A549 (cell line): ENCODE measurements around the gene OR52E5. TPM values are rescaled to one million over a fixed set of nuclear protein-coding genes. Genes with fewer than 3 reads are reported as not detected.
A peak's percentile ranks its signal among the peaks of the same experiment; 100 is the strongest.

Experiments used
- ATAC-seq, 2 experiments: fragments of 200-7000 bp in 1 of 2; fragments of >200 bp in 1 of 2; cut with Nextera tagmentation in 1 of 2; cut with Tn5 transposase in 1 of 2; 3 replicates each; pipeline versions ENCODE4 v1.8.0 to v1.9.1; 2018 to 2020; ENCODE audit warnings: mild to moderate bottlenecking in 1 of 2, moderate library complexity in 1 of 2
- CTCF ChIA-PET: fragments of 300-600 bp; sonication (Branson Sonifier 250); formaldehyde crosslinking; extraction: SDS; loops from one replicate; lab custom pipeline; 2021; ENCODE audit warnings: antibody characterized with exemption, inconsistent platforms; lab: Yijun Ruan, JAX
- POLR2A ChIA-PET: fragments of 350-600 bp; formaldehyde crosslinking; extraction: SDS; loops from one replicate; lab custom pipeline; 2021; ENCODE audit warnings: antibody characterized with exemption, inconsistent platforms; lab: Yijun Ruan, JAX
- DNase-seq, 2 experiments: peaks; one replicate each; pipeline versions ENCODE4 v3.0.0 to v3.0.0-alpha.2; 2011 to 2016; ENCODE audit warnings: low read depth in 1 of 2, low spot score in 1 of 2
- FAIRE-seq: peaks from 2 replicates; lab custom pipeline; 2011; peaks lifted over from hg19 to GRCh38; lab: Jason Lieb, UNC
- H3K27ac ChIP-seq, 2 experiments: fragments of >200 bp; sonication (Bioruptor Twin); formaldehyde crosslinking; 3 replicates each; pipeline ENCODE4 v1.5.1; 2016 to 2017
- H3K4me1 ChIP-seq: fragments of >200 bp; sonication (Bioruptor Twin); formaldehyde crosslinking; 3 replicates; pipeline ENCODE4 v1.6.1; 2016
- H3K4me2 ChIP-seq: fragments of >200 bp; sonication (Bioruptor Twin); formaldehyde crosslinking; 3 replicates; pipeline ENCODE4 v1.6.1; 2016
- H3K4me3 ChIP-seq: fragments of >200 bp; sonication (Bioruptor Twin); formaldehyde crosslinking; 3 replicates; pipeline ENCODE4 v1.5.1; 2016
- H3K9me3 ChIP-seq: fragments of >200 bp; sonication (Bioruptor Twin); formaldehyde crosslinking; 3 replicates; pipeline ENCODE4 v1.6.1; 2016
- CBX2 ChIP-seq: fragments of 200-600 bp; sonication (generic); IDR thresholded peaks from 2 replicates; pipeline ENCODE4 v1.6.1; 2016; ENCODE audit warnings: low read depth, mild to moderate bottlenecking, borderline replicate concordance
- EP300 ChIP-seq, 2 experiments: fragments of >200 bp; sonication (Bioruptor Twin); formaldehyde crosslinking; IDR thresholded peaks; 2 replicates in 1 of 2; 3 replicates in 1 of 2; pipeline ENCODE4 v1.6.1; 2016 to 2017
- ESRRA ChIP-seq: fragments of 150-350 bp; IDR thresholded peaks from 2 replicates; pipeline ENCODE4 v1.6.1; 2014; ENCODE audit warnings: mild to moderate bottlenecking, low read length, borderline replicate concordance
- FOSB ChIP-seq: fragments of 250-450 bp; sonication (Bioruptor Pico); IDR thresholded peaks from 2 replicates; pipeline ENCODE4 v1.5.0; 2020; ENCODE audit warnings: mild to moderate bottlenecking, moderate library complexity
- FOSL2 ChIP-seq, 2 experiments: fragments of 450-650 bp in 1 of 2; fragments of >200 bp in 1 of 2; sonication (Bioruptor Twin) in 1 of 2; formaldehyde crosslinking; IDR thresholded peaks; 2 replicates each; pipeline versions ENCODE4 v1.5.0 to v1.6.1; 2016 to 2020; ENCODE audit warnings: mild to moderate bottlenecking in 1 of 2, moderate library complexity in 1 of 2
- HDAC2 ChIP-seq: fragments of 200-600 bp; sonication (generic); IDR thresholded peaks from 2 replicates; pipeline ENCODE4 v1.6.1; 2016
- HEYL ChIP-seq: fragments of 250-450 bp; sonication (Bioruptor Pico); IDR thresholded peaks from 2 replicates; pipeline ENCODE4 v1.8.0; 2021; ENCODE audit warnings: mild to moderate bottlenecking, moderate library complexity
- HOXA7 ChIP-seq: fragments of 250-450 bp; sonication (Bioruptor Pico); IDR thresholded peaks from 2 replicates; pipeline ENCODE4 v1.5.0; 2020; ENCODE audit warnings: mild to moderate bottlenecking, moderate library complexity
- HOXB13 ChIP-seq: fragments of 250-450 bp; sonication (Bioruptor Pico); IDR thresholded peaks from 2 replicates; pipeline ENCODE4 v1.5.0; 2020; ENCODE audit warnings: low read depth, mild to moderate bottlenecking, moderate library complexity
- JUN ChIP-seq, 2 experiments: fragments of >200 bp; sonication (Bioruptor Twin); formaldehyde crosslinking; IDR thresholded peaks; 2 replicates in 1 of 2; 3 replicates in 1 of 2; pipeline ENCODE4 v1.6.1; 2016 to 2017
- MAFK ChIP-seq: fragments of 450-650 bp; IDR thresholded peaks from 2 replicates; pipeline ENCODE4 v1.6.1; 2014; ENCODE audit not compliant: partially characterized antibody
- NR3C1 ChIP-seq: fragments of >200 bp; sonication (Bioruptor Twin); formaldehyde crosslinking; IDR thresholded peaks from 3 replicates; pipeline ENCODE4 v1.6.1; 2017
- PHF8 ChIP-seq: fragments of 200-600 bp; sonication (generic); IDR thresholded peaks from 2 replicates; pipeline ENCODE4 v1.6.1; 2016; ENCODE audit warnings: low read depth, mild to moderate bottlenecking, antibody characterized with exemption, moderate library complexity, borderline replicate concordance
- POLR2A ChIP-seq: IDR thresholded peaks from 2 replicates; pipeline ENCODE4 v1.6.1; 2012; ENCODE audit warnings: mild to moderate bottlenecking, low read length
- RARB ChIP-seq: fragments of 250-450 bp; sonication (Bioruptor Pico); IDR thresholded peaks from 2 replicates; pipeline ENCODE4 v1.8.0; 2021; ENCODE audit warnings: mild to moderate bottlenecking, moderate library complexity
- RCOR1 ChIP-seq: fragments of 150-350 bp; IDR thresholded peaks from 2 replicates; pipeline ENCODE4 v1.6.1; 2014; ENCODE audit warnings: antibody characterized with exemption, low read length, low read depth
- RNF2 ChIP-seq: fragments of 200-600 bp; sonication (generic); IDR thresholded peaks from 2 replicates; pipeline ENCODE4 v1.6.1; 2016; ENCODE audit warnings: low read depth, mild to moderate bottlenecking, antibody characterized with exemption, moderate library complexity, borderline replicate concordance
- SMC3 ChIP-seq: fragments of >200 bp; sonication (Bioruptor Twin); formaldehyde crosslinking; IDR thresholded peaks from 3 replicates; pipeline ENCODE4 v1.6.1; 2018; ENCODE audit warnings: inconsistent platforms
- TP53 ChIP-seq: fragments of 250-450 bp; sonication (Bioruptor Pico); IDR thresholded peaks from 2 replicates; pipeline ENCODE4 v1.5.0; 2021; ENCODE audit warnings: mild to moderate bottlenecking, moderate library complexity
- ZFP36 ChIP-seq: fragments of 450-650 bp; IDR thresholded peaks from 2 replicates; pipeline ENCODE4 v1.6.1; 2014; ENCODE audit warnings: borderline replicate concordance; ENCODE audit not compliant: partially characterized antibody
- WGBS: methylation state at CpG from one replicate; pipeline ENCODE4 v1.1.6; 2017; ENCODE audit errors: missing lambda C conversion rate; 5-methylcytosine and 5-hydroxymethylcytosine counted together
- polyA plus RNA-seq, 4 experiments: library from polyadenylated mRNA; depleted of rRNA in 3 of 4; stranded (reverse); fragments of >200 nt; fragmentation: RNase III in 1 of 4; extraction: RNeasy Plus Mini Kit Qiagen cat#74134 plus additional on column Dnase treatment in 1 of 4; gene quantifications; 2 replicates in 3 of 4; 3 replicates in 1 of 4; pipeline ENCODE4 v1.2.3, GENCODE V29; 2011 to 2017
- TF ChIP-seq, protein P1 (sequence below): IDR thresholded peaks from 2 replicates; pipeline ENCODE4 v1.6.1; 2012; ENCODE audit warnings: low read depth, borderline replicate concordance
- TF ChIP-seq, protein P2 (sequence below): fragments of 250-450 bp; sonication (Bioruptor Pico); IDR thresholded peaks from 2 replicates; pipeline ENCODE4 v1.5.0; 2020; ENCODE audit warnings: low read depth, mild to moderate bottlenecking, moderate library complexity
- TF ChIP-seq, protein P3 (sequence below): fragments of 150-350 bp; IDR thresholded peaks from 2 replicates; pipeline ENCODE4 v1.6.1; 2014; ENCODE audit warnings: low read depth, mild to moderate bottlenecking, low read length
- TF ChIP-seq, protein P4 (sequence below): fragments of 450-650 bp; IDR thresholded peaks from 2 replicates; pipeline ENCODE4 v1.6.1; 2014; ENCODE audit warnings: antibody characterized with exemption

The OR52E5 gene
- polyA plus RNA-seq, 2 of the 4 experiments (the other 2 are of a cell fraction), result not detected

DNA sequence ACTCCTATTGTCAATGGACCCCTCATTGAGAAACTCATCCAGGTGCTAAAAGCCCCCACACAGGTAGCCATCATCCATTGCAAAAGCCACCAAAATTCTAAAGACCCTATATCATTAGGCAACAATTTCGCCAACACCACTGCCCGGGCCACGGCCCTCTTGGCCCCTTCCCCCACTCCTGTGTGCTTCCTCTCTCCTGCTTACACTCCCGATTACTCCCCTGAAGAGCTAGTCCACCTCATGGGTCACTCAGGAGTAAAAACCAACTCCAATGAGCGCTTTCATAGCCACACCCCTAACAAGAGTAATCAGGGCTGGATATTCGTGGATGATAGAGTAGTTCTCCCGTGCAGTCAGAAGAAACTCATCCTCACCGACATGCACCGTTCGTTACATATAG is 40.1 kb downstream of the OR52E5 start:
- CTCF ChIA-PET, result no interaction called here

DNA sequence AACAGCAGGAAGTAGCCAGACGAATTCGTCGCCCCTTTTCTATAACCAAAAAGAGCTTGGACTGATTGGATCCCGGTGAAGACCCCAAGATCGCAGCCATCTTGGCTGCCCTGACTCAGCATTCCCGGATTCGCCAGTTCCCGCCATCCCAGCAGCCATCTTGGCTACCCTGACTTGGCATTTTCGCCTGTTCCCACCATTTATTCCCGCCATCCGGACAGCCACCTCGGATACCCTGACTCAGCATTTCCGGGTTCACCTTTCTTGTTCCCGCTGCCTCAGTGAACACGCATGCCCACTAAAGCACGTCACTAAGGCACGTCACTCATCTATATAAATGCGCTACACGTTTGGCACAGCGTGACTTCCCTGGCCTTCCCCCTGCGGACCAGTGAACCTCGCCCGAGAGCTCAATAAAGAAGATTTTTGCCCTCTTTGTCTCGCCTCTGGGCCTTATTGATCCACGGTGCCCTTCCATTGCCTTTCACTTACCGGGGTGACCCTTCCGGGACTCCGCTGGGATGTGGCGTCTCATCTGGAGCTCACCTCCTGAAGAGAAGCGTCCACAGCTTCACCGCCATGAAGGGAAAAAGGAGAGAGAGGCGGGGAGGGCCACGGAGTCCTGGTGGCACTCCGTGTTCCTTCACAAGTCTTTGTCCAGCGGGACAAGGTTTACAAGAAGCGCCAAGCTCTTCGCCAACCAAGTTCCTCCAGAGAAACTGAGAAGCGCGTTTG is 45.0 kb downstream of the OR52E5 start:
- FAIRE-seq, result no peak
- TF ChIP-seq MAFK (peak; percentile 75), TP53 (CRISPR knock-in tag) (no peak)
- 67% methylated on average over 39 of the region's 39 CpGs for WGBS
- no peak overlapping the region for H3K4me3 ChIP-seq
- ATAC-seq, result no peak
- H3K27ac ChIP-seq, result no peak overlapping the region
- H3K9me3 ChIP-seq, result peaks cover 1% of the 10 kb centered on the region; the same call in 1 of the 3 replicates
- POLR2A ChIA-PET, result no interaction called here
- CTCF ChIA-PET, result no interaction called here
- no peak overlapping the region for H3K4me2 ChIP-seq
- DNase-seq, result no peak
- no peaks in the 10 kb centered on the region for H3K4me1 ChIP-seq

More for the DNA sequence above, 40.1 kb downstream of the OR52E5 start:
- no peak for ATAC-seq
- WGBS, result 41% methylated on average over 10 of the region's 10 CpGs
- DNase-seq, result no peak
- peaks cover 5% of the 10 kb centered on the region; the same call in 1 of the 3 replicates for H3K9me3 ChIP-seq
- no peaks in the 10 kb centered on the region for H3K4me1 ChIP-seq
- no peak overlapping the region for H3K4me2 ChIP-seq
- POLR2A ChIA-PET, result no interaction called here
- FAIRE-seq, result no peak
- H3K27ac ChIP-seq, result no peak overlapping the region
- TF ChIP-seq HDAC2 (no peak), RCOR1 (no peak)
- H3K4me3 ChIP-seq, result no peak overlapping the region

DNA sequence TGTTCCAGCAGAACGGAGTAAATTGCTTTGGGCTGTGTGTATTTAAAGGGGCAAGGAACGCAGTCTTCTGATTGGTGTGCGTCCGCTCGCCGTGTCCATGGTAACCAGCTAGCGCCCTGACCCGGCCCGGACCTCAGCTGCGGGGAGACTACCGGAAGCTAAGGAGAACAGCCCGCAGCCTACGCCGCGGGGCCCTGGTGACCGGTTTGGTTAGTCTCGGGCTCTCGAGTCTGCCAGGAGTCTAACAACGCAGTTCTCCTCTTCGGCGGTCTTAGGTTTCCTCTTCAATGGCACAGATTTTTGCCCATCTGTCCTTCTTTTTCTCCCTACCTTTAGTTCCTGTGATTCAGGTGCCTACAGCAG is 45.6 kb downstream of the OR52E5 start:
- FAIRE-seq, result no peak
- no peaks in the 10 kb centered on the region for H3K4me1 ChIP-seq
- POLR2A ChIA-PET, result no interaction called here
- H3K4me3 ChIP-seq, result no peak overlapping the region
- no peak overlapping the region for H3K4me2 ChIP-seq
- H3K9me3 ChIP-seq, result no peaks in the 10 kb centered on the region; the same call in 2 of the 3 replicates
- TF ChIP-seq EP300 (IDR thresholded peaks at IDR 0.05), result no peak
- no peak for TF ChIP-seq JUN (IDR thresholded peaks at IDR 0.05)
- no peak for TF ChIP-seq HOXA7 (CRISPR knock-in tag)
- TF ChIP-seq RARB (CRISPR knock-in tag), result no peak
- no peak for TF ChIP-seq CBX2
- no peak for TF ChIP-seq PHF8
- no peak for TF ChIP-seq ESRRA
- no peak for TF ChIP-seq ZFP36
- no peak for TF ChIP-seq RNF2
- TF ChIP-seq HOXB13 (CRISPR knock-in tag), result no peak
- TF ChIP-seq, protein P1, sequence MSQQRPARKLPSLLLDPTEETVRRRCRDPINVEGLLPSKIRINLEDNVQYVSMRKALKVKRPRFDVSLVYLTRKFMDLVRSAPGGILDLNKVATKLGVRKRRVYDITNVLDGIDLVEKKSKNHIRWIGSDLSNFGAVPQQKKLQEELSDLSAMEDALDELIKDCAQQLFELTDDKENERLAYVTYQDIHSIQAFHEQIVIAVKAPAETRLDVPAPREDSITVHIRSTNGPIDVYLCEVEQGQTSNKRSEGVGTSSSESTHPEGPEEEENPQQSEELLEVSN, result no peak
- TF ChIP-seq POLR2A, result no peak
- no peak for TF ChIP-seq FOSB (CRISPR knock-in tag)
- TF ChIP-seq, protein P2, sequence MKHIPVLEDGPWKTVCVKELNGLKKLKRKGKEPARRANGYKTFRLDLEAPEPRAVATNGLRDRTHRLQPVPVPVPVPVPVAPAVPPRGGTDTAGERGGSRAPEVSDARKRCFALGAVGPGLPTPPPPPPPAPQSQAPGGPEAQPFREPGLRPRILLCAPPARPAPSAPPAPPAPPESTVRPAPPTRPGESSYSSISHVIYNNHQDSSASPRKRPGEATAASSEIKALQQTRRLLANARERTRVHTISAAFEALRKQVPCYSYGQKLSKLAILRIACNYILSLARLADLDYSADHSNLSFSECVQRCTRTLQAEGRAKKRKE (CRISPR knock-in tag), result no peak
- TF ChIP-seq SMC3, result no peak
- no peak for TF ChIP-seq NR3C1
- TF ChIP-seq, protein P3, sequence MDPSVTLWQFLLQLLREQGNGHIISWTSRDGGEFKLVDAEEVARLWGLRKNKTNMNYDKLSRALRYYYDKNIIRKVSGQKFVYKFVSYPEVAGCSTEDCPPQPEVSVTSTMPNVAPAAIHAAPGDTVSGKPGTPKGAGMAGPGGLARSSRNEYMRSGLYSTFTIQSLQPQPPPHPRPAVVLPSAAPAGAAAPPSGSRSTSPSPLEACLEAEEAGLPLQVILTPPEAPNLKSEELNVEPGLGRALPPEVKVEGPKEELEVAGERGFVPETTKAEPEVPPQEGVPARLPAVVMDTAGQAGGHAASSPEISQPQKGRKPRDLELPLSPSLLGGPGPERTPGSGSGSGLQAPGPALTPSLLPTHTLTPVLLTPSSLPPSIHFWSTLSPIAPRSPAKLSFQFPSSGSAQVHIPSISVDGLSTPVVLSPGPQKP, result no peak
- TF ChIP-seq, protein P4, sequence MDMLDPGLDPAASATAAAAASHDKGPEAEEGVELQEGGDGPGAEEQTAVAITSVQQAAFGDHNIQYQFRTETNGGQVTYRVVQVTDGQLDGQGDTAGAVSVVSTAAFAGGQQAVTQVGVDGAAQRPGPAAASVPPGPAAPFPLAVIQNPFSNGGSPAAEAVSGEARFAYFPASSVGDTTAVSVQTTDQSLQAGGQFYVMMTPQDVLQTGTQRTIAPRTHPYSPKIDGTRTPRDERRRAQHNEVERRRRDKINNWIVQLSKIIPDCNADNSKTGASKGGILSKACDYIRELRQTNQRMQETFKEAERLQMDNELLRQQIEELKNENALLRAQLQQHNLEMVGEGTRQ, result no peak
- no peak for TF ChIP-seq HEYL (CRISPR knock-in tag)
- TF ChIP-seq FOSL2 (IDR thresholded peaks at IDR 0.05), result no peak
- no peak for TF ChIP-seq FOSL2 (CRISPR knock-in tag; IDR thresholded peaks at IDR 0.05)
- TF ChIP-seq, all 56 proteins: peak for 0
- DNase-seq (no peak), ATAC-seq (no peak)
- no peak overlapping the region for H3K27ac ChIP-seq
- WGBS, result 83% methylated on average over 20 of the region's 21 CpGs
- CTCF ChIA-PET, result no interaction called here
